Thyroid gland (tissue), 4 donors: ENCODE measurements around the gene TRAF5. TPM values are rescaled to one million over a fixed set of nuclear protein-coding genes. Genes with fewer than 3 reads are reported as not detected.
"Not testable (repeated sequence)": the region's sequence is repeated elsewhere in the genome, so short reads cannot be mapped to it uniquely, and the experiment has no call there.

Experiments
- DNase-seq, 2 donors: peaks; one replicate each; pipeline ENCODE4 v3.0.0-alpha.2; 2019
- H3K27ac ChIP-seq, 3 donors: fragments of 200-600 bp; sonication (generic); 1 replicate in 2 of 3; 2 replicates in 1 of 3; pipeline ENCODE4 v1.5.1; 2016 to 2019; ENCODE audit warnings: mild to moderate bottlenecking in 1 of 3, moderate library complexity in 1 of 3
- H3K27me3 ChIP-seq: fragments of 200-600 bp; sonication (generic); one replicate; pipeline ENCODE4 v1.5.1; 2019
- H3K36me3 ChIP-seq, 2 donors: fragments of 200-600 bp; sonication (generic); one replicate each; pipeline ENCODE4 v1.5.1; 2016 to 2019
- H3K4me1 ChIP-seq, 2 donors: fragments of 200-600 bp; sonication (generic); one replicate each; pipeline ENCODE4 v1.5.1; 2017 to 2019
- H3K4me3 ChIP-seq, 3 donors: fragments of 200-600 bp; sonication (generic); replicated peaks in 1 of 3; 1 replicate in 2 of 3; 2 replicates in 1 of 3; pipeline ENCODE4 v1.5.1; 2016; ENCODE audit warnings: mild to moderate bottlenecking in 1 of 3
- H3K9me3 ChIP-seq: fragments of 200-600 bp; sonication (generic); one replicate; pipeline ENCODE4 v1.5.1; 2017
- CTCF ChIP-seq, 6 experiments: fragments of 200-600 bp in 3 of 6; fragments of 450-650 bp in 3 of 6; sonication (generic) in 3 of 6; IDR thresholded peaks; one replicate each; pipeline ENCODE4 v1.5.1; 2016 to 2019; ENCODE audit warnings: antibody characterized with exemption in 6 of 6, mild to moderate bottlenecking in 2 of 6, inconsistent platforms in 1 of 6, moderate library complexity in 1 of 6
- POLR2A ChIP-seq, 2 donors: fragments of 450-650 bp; IDR thresholded peaks; one replicate each; pipeline ENCODE4 v1.6.1; 2017; ENCODE audit warnings: antibody characterized with exemption in 2 of 2, mild to moderate bottlenecking in 2 of 2, moderate library complexity in 1 of 2
- WGBS, 2 donors: methylation state at CpG; one replicate each; pipeline ENCODE4 v1.1.5; 2017; 5-methylcytosine and 5-hydroxymethylcytosine counted together
- intact Hi-C: fragments of 100-400 bp; cut with DNase I; formaldehyde crosslinking; loops from one replicate; pipeline ENCODE4 v1.15.1; 2023
- total RNA-seq, 4 donors: library from RNA; depleted of rRNA; stranded (reverse); fragments of >200 nt; gene quantifications; one replicate each; pipeline ENCODE4 v1.2.3, GENCODE V29; 2016

Gene TRAF5
- total RNA-seq, 4 donors from 2014 or later = 3.1 to 5.9 (median 4.0) TPM

DNA sequence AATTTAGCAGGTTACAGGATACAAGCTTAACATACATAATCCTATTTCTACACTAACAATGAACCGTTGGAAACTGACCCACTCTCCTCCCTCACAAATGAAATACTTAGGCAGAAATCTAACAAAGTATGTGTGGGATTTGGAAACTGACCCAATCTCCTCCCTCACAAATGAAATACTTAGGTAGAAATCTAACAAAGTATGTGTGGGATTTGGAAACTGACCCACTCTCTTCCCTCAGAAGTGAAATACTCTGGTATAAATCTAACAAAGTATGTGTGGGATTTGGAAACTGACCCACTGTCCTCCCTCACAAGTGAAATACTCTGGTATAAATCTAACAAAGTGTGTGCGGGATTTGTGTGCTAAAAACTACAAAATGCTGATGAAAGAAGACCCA lies 60.3 kb downstream of the TRAF5 start:
- Histone ChIP-seq H3K27me3 (no peaks in the 10 kb centered on the region), H3K36me3 (no peaks in the 10 kb centered on the region), H3K4me1 (peaks cover 0 to 4% of the 10 kb centered on the region in 2 donors), H3K9me3 (no peaks in the 10 kb centered on the region), H3K4me3 (no peak overlapping the region), H3K27ac (no peak overlapping the region)
- intact Hi-C loops = no loop called here
- WGBS, 2 donors = 55 to 79% methylated on average over 2 of the region's 2 CpGs
- no peak for DNase-seq
- TF ChIP-seq POLR2A (IDR thresholded peaks at IDR 0.05) (no peak), CTCF (IDR thresholded peaks at IDR 0.05) (no peak)

GRCh38 chr1:211390829-211391228 lies 64.2 kb downstream of the TRAF5 start:
- H3K9me3 ChIP-seq = not testable (repeated sequence)

GRCh38 chr1:211393203-211393602 lies 66.6 kb downstream of the TRAF5 start:
- DNase-seq = no peak
- Histone ChIP-seq H3K36me3 (no peaks in the 10 kb centered on the region), H3K4me3 (no peak overlapping the region), H3K9me3 (no peaks in the 10 kb centered on the region), H3K27me3 (no peaks in the 10 kb centered on the region), H3K4me1 (no peaks in the 10 kb centered on the region), H3K27ac (no peak overlapping the region)
- TF ChIP-seq CTCF (IDR thresholded peaks at IDR 0.05) (no peak), POLR2A (IDR thresholded peaks at IDR 0.05) (no peak)
- 90 to 91% methylated on average over 1 of the region's 1 CpG for WGBS, 2 donors
- intact Hi-C loops = no loop called here

More at GRCh38 chr1:211390829-211391228, 64.2 kb downstream of the TRAF5 start:
- DNase-seq, H3K27ac ChIP-seq, H3K4me3 ChIP-seq, H3K36me3 ChIP-seq, H3K4me1 ChIP-seq, intact Hi-C loops, H3K27me3 ChIP-seq: not testable (repeated sequence)
- WGBS, 2 donors = 94 to 98% methylated on average over 7 of the region's 7 CpGs

GRCh38 chr1:211398266-211398930 lies 71.8 kb downstream of the TRAF5 start:
- 78 to 84% methylated on average over 13 of the region's 13 CpGs for WGBS, 2 donors
- intact Hi-C loops, H3K4me3 ChIP-seq: not testable (repeated sequence)

DNA sequence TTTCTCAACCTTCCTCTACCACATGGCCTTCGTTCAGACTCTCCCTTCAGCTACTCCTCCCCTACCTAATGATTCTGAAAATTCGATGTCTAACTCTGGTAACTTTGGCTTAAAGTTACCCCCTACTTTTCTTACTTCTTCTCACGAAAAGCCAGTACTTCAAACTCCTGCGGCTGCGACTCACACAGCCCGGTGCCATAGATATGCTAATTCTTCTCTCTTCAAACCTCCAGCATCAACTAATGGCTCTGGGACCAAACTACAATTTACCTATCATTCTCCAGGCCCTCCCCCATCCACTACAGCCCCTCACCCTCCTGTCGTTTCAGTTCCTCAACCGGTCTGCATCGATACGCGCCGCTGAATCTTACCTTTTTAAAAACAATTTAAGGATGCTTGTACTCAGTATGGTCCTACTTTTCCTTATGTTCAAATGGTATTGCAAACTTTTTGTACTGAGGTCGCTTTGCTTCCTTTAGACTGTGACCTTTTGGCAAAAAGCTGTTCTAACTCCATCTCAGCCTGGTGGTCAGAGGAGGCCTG lies 73.3 kb downstream of the TRAF5 start:
- intact Hi-C loops, H3K4me1 ChIP-seq, H3K4me3 ChIP-seq, H3K27me3 ChIP-seq, H3K9me3 ChIP-seq, DNase-seq, H3K36me3 ChIP-seq, H3K27ac ChIP-seq: not testable (repeated sequence)
- 72 to 76% methylated on average over 13 of the region's 13 CpGs for WGBS, 2 donors

More at GRCh38 chr1:211398266-211398930, 71.8 kb downstream of the TRAF5 start:
- not testable (repeated sequence) for H3K4me1 ChIP-seq, H3K27me3 ChIP-seq, DNase-seq, H3K36me3 ChIP-seq, H3K9me3 ChIP-seq, H3K27ac ChIP-seq

DNA sequence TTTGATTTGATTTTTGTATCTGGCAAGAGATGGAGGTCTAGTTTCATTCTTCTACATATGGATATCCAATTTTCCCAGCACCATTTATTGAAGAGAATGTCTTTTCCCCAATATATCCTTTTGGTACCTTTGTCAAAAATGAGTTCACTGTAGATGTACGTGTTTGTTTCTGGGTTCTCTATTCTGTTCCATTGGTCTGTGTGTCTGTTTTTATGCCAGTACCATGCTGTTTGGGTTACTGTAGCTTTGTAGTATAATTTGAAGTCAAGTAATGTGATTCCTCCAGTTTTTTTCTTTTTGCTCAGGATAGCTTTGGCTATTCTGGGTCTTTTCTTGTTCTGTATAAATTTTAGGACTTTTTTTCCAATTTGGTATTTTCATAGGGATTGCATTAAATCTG lies 75.1 kb downstream of the TRAF5 start:
- H3K4me1 ChIP-seq, H3K27me3 ChIP-seq, H3K27ac ChIP-seq, intact Hi-C loops, DNase-seq, H3K36me3 ChIP-seq, H3K4me3 ChIP-seq, H3K9me3 ChIP-seq: not testable (repeated sequence)
- 98% methylated on average over 1 of the region's 1 CpG for WGBS, 2 donors

DNA sequence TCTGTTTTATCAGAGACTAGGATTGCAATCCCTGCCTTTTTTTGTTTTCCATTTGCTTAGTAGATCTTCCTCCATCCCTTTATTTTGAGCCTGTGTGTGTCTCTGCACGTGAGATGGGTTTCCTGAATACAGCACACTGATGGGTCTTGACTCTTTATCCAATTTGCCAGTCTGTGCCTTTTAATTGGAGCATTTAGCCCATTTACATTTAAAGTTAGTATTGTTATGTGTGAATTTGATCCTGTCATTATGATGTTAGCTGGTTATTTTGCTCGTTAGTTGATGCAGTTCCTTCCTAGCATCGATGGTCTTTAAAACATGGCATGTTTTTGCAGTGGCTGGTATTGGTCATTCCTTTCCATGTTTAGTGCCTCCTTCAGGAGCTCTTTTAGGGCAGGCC lies 79.5 kb downstream of the TRAF5 start:
- WGBS, 2 donors = 97 to 100% methylated on average over 2 to 3 of the region's 3 CpGs
- H3K27ac ChIP-seq, intact Hi-C loops, DNase-seq, H3K9me3 ChIP-seq, H3K4me1 ChIP-seq, H3K36me3 ChIP-seq, H3K27me3 ChIP-seq, H3K4me3 ChIP-seq: not testable (repeated sequence)

DNA sequence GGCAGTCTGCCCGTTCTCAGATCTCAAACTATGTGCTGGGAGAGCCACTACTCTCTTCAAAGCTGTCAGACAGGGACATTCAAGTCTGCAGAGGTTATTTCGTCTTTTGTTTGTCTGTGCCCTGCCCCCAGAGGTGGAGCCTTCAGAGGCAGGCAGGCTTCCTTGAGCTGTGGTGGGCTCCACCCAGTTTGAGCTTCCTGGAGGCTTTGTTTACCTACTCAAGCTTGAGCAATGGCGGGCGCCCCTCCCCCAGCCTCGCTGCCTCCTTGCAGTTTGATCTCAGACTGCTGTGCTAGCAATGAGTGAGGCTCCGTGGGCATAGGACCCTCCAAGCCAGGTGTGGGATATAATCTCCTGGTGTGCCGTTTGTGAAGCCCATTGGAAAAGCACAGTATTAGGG lies 81.1 kb downstream of the TRAF5 start:
- 90 to 97% methylated on average over 6 to 7 of the region's 7 CpGs for WGBS, 2 donors

More for the DNA sequence above, 81.1 kb downstream of the TRAF5 start:
- H3K9me3 ChIP-seq, intact Hi-C loops, H3K27ac ChIP-seq, DNase-seq, H3K27me3 ChIP-seq, H3K4me1 ChIP-seq, H3K36me3 ChIP-seq, H3K4me3 ChIP-seq: not testable (repeated sequence)
